HG03045 (cell line): Measurements from ENCODE around the gene ANTXRL.
"Not testable (repeated sequence)": the region's sequence is repeated elsewhere in the genome, so short reads cannot be mapped to it uniquely, and the experiment has no call there.

Experiments
- ATAC-seq: cut with Tn5 transposase; IDR thresholded peaks from one replicate; pipeline ENCODE4 v1.9.1; 2021; ENCODE audit warnings: mild to moderate bottlenecking, moderate library complexity; ENCODE audit not compliant: unreplicated experiment

The ANTXRL gene

DNA sequence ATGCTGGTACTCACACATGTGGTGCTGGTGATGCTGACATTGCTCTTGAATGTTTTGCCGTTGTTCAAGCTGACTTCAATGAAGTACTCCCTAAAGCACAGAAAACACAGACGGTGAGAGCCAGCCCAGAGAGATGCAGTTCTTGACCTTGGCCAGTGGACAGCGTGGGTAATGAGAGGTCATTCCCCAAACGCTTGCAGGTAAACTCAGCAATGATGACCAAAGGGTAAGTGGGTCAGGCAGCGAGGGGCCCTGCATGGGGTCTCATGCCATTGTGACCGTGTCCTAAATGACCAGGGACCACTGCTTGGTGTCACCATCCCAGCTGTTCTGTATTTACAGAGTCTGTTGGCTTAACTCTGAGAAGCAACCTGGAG, 32.8 kb upstream of the ANTXRL start:
- ATAC-seq, result no peak

DNA sequence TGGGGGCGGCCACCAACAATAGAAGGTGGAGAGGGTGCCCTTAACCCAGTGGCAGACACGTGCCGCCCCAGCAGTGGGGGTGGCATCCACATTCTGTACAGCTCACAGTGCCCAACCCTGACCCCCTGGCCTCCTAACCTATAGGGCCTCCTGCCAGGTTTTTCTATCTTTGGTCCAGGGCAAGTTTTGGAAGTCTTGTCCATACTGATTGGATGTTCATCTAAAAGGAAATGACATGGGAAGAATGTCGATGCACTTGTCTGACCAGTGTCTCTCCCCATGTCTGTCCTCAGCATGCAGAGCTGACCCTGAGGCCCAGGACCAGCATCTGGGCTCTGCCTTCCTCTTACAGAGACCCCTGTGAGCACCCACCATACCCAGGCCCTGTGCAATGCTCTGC, 32.3 kb upstream of the ANTXRL start:
- no peak for ATAC-seq

DNA sequence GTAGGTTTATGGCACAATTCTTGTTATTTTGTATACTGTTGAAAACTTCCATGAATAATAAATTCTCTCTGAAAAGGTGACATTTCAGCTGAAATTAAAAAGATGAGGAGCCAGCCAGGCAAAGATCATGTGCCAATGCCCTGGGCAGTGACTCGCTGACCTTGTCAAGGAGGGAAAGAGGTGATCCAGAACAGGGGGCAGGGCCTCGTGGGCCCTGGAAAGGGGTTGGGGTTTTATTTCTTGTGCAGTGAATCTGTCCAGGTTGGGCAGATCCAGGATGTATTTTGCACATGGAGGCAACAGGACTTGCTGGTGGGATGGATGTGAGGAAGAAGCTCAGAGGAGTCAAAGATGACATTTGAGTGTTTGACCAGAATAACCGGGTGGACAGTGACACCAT, 31.6 kb upstream of the ANTXRL start:
- ATAC-seq, result not testable (repeated sequence)

DNA sequence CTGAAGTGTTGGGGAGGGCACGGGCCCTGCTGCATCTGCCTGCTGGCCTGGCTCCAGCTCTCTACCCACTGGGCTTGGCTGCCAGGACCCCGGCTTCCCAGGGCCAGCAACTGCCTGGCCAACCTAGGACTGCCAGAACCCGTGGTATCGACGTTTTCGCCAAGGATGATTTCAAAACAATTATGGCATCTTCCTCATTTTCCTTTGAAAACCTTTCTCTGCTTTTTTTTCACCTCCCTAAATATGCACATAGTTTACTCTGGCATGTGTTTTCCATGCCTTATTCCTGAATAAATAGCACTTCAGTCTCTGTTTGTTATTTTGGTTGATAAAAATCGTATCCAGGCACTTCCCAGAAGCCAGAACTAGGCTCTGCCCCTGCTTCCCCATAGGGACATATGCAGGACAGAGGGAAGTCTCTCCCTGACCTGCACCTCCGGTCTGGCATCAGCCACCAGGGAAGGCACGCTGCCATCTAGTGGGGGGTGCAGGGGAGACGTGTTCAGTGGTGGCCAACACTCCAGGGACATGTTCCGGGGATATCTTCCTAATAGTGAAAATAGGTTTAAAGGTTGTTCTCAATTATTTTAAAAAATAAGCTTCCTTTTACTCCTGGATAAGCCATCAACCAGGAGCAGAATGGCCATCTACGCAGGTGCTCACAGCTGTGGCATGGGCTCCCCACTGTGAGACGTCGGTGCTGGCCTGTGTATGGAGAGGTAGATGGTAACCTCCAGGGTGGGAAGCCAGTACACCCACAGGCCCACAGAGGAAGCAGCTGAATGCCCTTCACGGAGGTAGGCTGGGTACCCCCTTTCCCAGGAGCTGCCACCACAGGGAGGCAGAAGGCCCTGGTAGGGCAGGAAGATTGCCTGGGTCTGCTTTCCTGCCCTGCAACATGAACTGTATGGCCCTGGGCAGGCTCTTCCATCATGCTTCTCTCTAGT, 30.7 kb upstream of the ANTXRL start:
- ATAC-seq, result no peak

DNA sequence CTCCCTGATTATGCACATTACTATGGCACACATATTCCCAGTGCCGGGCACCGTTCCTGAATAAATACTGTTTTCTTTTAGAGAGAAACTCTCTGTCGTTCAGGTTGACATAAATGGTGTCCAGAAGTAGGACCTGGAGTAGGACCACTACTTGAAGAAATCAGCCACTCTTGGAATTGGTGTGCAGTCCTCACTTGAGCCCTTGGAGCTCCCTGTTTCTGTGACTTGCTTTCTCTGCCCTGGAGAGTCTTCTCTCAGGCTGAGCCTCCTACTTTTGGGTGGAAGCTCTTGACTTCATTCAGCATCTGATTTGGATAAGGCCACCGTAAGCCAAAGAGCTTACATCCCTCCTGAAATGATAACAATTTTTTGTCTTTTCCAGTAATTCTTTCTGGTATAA, 29.7 kb upstream of the ANTXRL start:
- no peak for ATAC-seq

- not testable (repeated sequence) for ATAC-seq
Measured at GRCh38 chr10:46262906-46263560, 23.8 kb upstream of the ANTXRL start.

GRCh38 chr10:46263831-46264268, 22.9 kb upstream of the ANTXRL start:
- ATAC-seq, result no peak

DNA sequence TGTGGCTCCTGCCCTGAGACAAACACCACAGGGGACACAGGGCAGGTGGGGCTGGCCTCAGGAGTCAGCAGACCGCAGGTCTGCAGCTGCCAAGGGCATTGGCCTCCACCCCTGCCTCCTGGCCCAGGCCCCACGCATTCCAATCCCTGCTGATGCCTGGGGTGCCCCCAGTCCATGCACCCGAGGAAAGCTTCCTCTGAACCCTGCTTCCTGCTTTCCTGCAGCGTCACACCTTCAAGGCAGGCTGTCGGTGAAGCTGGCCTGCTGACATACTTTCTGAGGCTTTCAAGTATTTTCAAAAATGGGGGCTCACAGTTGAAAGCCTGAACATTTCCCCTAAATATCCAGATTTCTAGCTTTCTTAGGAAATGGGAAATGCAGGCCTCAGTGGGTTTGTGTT, 22.5 kb upstream of the ANTXRL start:
- no peak for ATAC-seq

DNA sequence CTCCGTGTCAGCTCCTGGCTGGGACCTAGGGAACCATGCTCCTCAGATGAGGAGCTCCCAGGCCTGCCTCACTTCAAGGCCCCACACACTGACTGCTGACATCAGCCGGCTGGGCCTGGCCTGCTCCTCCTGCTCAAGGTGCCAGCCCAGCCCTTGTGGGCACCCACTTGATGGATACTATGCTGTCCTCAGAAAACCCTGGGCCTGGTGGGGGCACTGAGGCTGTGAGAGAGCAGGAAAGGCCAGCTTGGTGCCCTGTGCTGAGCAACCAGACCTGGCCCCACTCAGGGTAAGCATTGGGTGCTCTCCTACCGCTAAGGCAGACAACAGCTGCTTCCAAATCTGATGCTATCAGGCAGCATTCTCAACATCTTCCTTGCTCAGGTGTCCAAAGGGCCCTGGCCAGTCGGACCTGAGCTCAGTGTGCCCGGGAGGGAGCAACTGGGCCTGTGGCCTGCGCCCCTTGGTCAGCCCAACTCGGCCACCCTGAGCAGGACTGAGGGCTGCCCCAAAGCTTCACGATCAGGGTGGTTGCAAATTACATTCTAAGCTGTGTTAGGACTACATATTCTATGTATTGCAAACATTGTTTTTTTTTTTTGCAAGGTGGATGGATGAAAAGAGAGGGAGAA, 21.9 kb upstream of the ANTXRL start:
- ATAC-seq, result no peak

- not testable (repeated sequence) for ATAC-seq
Measured at GRCh38 chr10:46265566-46266305, 21.1 kb upstream of the ANTXRL start.

- no peak for ATAC-seq
Measured at GRCh38 chr10:46266306-46266985, 20.4 kb upstream of the ANTXRL start.

DNA sequence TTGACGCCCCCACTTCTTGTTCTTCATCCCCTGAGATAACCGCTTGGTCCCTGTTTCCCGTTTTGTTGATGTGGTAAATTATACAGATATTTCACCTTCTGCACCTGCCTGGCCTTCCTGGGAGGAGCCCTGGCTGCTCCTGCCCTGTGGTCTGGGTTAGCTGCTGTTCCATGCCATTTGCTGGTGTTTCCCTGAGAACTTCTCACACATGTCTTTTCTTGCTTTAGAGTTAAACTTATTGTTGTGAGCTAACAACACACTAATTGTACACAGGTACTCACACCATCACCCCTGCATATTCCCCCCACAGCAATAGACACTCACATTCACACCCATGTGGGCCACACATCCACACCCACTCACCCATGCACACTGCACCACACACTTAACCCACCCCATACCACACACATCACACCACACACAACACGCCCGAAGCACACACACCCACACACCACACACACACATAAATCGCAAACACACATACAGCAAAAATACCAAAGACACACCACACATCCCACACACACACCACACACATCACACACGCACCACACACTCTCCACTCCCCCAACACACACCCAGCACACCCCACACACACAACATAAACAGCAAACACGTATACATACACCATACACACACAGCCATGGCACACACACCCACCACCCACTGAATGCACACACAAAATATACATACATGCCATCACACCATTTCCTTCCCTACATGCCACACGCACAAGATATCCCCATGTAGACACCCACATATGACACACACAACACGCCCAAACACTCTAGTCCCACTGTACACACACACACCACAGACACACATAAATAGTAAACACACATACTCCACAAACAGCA, 19.4 kb upstream of the ANTXRL start:
- ATAC-seq, result no peak

DNA sequence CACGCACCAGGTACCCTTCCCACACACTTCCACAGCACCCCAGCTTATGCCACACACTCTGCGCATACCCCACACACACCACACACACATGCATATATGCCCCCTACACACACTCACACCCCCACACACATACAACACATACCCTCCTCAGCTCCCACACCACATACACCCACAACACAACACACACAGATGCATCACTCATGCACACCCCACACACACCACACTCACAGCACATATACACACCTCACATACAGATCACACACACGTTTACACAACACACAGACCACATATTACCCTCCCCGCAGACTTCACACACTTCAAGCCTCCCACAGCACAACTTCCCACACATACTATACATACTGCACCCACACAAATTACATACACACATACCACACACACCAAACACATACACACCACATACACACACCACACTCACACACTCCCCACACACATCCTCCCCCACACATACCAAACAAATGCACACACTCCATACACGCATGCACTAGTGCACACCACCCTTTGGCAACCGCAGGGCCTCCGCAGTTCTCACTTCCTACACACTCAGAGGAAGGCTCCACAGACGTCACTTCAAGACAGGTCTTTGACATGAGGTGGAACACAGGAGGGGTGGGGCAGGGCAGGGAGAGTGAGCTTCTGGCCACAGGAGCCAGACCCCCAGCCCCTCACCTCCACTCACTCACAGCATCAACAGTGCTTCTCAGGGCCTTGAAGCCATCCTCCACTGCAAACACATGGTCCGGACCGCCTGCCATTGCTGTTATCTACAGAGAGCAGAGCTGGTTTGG, 18.5 kb upstream of the ANTXRL start:
- ATAC-seq, result peak; percentile 66

- not testable (repeated sequence) for ATAC-seq
Measured at GRCh38 chr10:46269554-46270053, 17.2 kb upstream of the ANTXRL start.

DNA sequence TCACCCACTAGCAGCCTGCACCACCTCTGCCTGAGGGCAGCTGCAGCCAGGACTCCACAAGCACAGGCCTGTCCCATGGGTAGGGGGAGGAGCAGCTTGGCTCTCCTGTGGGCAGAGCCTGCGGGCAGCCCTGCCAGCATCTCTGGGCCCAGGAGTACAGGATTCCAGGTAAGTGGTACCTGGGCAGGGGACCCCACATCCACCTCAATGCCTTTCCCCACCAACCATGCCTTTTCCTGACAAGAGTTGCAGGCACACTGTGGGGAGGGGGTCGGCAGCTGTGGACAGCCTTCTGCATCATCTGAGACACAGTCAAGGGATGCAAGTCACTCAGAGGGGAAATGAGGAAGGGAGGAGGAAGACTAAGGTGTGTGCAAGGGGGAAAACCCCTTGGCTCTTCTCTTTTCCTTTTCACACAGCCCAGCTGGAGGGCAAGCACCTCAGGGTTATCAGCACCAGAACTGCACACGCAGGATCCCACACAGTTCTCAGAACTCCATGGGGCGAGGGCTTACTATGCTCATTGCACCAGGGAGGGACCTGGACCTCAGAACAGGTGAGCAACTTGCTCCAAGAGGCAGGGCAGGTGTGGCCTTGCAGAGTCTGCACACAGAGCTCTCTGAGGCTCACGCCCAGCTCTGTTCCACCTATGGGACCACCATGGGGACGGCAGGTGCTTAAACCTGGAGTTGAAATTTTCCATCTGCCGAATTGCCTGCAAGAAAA, 16.5 kb upstream of the ANTXRL start:
- ATAC-seq, result no peak

- not testable (repeated sequence) for ATAC-seq
Measured at GRCh38 chr10:46270963-46271530, 15.8 kb upstream of the ANTXRL start.

- ATAC-seq, result not testable (repeated sequence)
Measured at GRCh38 chr10:46271795-46272499, 14.8 kb upstream of the ANTXRL start.
